GM12878 (cell line): Measurements from ENCODE around the gene LRRC47. TPM values are rescaled to one million over a fixed set of nuclear protein-coding genes. Genes with fewer than 3 reads are reported as not detected.

ENCODE experiments used
- ATAC-seq: fragments of 200-7000 bp; cut with Tn5 transposase; 3 replicates; pipeline ENCODE4 v1.9.1; 2020; ENCODE audit warnings: mild to moderate bottlenecking, moderate library complexity
- BruUV-seq: library from RNA; stranded (reverse); fragments of 400-500 nt; replicated peaks from 2 replicates; lab custom pipeline; 2021; lab: Mats Ljungman, UMichigan
- CTCF ChIA-PET: fragments of 300-600 bp; sonication (Branson Sonifier 250); formaldehyde crosslinking; extraction: SDS; loops from one replicate; lab custom pipeline; 2021; ENCODE audit warnings: inconsistent platforms; lab: Yijun Ruan, JAX
- POLR2A ChIA-PET: fragments of 350-600 bp; formaldehyde crosslinking; extraction: SDS; loops from one replicate; lab custom pipeline; 2021; ENCODE audit warnings: inconsistent platforms; lab: Charles Lee
- RAD21 ChIA-PET: fragments of 300-600 bp; sonication (Branson Sonifier 250); formaldehyde crosslinking; loops from one replicate; lab custom pipeline; 2023; ENCODE audit warnings: antibody characterized with exemption; ENCODE audit not compliant: unreplicated experiment; lab: Charles Lee
- SMC1A ChIA-PET: fragments of 300-600 bp; sonication (Branson Sonifier 250); formaldehyde crosslinking; loops from one replicate; lab custom pipeline; 2023; ENCODE audit not compliant: unreplicated experiment, uncharacterized antibody; lab: Charles Lee
- DNase-seq: peaks from one replicate; pipeline ENCODE4 v3.0.0-alpha.2; 2011; ENCODE audit warnings: low read depth, low spot score
- FAIRE-seq: peaks from 3 replicates; lab custom pipeline; 2011; peaks lifted over from hg19 to GRCh38; lab: Jason Lieb, UNC
- H2AFZ ChIP-seq: 2 replicates; pipeline ENCODE4 v1.6.0; 2011; ENCODE audit warnings: low read depth, low read length, control low read depth; ENCODE audit not compliant: control insufficient read depth
- H3K27ac ChIP-seq: 2 replicates; pipeline ENCODE4 v1.5.1; 2011; ENCODE audit warnings: control low read depth; ENCODE audit not compliant: control insufficient read depth, insufficient read depth
- H3K27me3 ChIP-seq, 2 experiments: replicated peaks in 1 of 2; 2 replicates each; pipeline versions ENCODE4 v1.6.0 to v1.6.1; 2011; ENCODE audit warnings: low read length in 1 of 2; ENCODE audit not compliant: control insufficient read depth in 2 of 2, insufficient read depth in 2 of 2
- H3K36me3 ChIP-seq, 2 experiments: 2 replicates each; pipeline ENCODE4 v1.5.1; 2011; ENCODE audit warnings: low read length in 1 of 2; ENCODE audit not compliant: control insufficient read depth in 2 of 2, insufficient read depth in 2 of 2
- H3K4me1 ChIP-seq: 2 replicates; pipeline ENCODE4 v1.6.1; 2011; ENCODE audit warnings: mild to moderate bottlenecking, low read length, moderate library complexity, mixed read lengths; ENCODE audit not compliant: control insufficient read depth, insufficient read depth
- H3K4me2 ChIP-seq: 2 replicates; pipeline ENCODE4 v1.6.0; 2011; ENCODE audit warnings: control low read depth; ENCODE audit not compliant: control insufficient read depth, insufficient read depth
- H3K4me3 ChIP-seq: fragments of 200-600 bp; sonication (generic); 2 replicates; pipeline ENCODE4 v1.5.1; 2016
- H3K79me2 ChIP-seq: 2 replicates; pipeline ENCODE4 v1.6.0; 2011; ENCODE audit warnings: low read length; ENCODE audit not compliant: control insufficient read depth, insufficient read depth
- H3K9ac ChIP-seq: 2 replicates; pipeline ENCODE4 v1.8.0; 2011; ENCODE audit warnings: low read length, control low read depth, mixed read lengths; ENCODE audit not compliant: control insufficient read depth, insufficient read depth
- H3K9me3 ChIP-seq: replicated peaks from 3 replicates; pipeline ENCODE4 v1.5.1; 2011; ENCODE audit warnings: mild to moderate bottlenecking, low read length; ENCODE audit not compliant: control insufficient read depth, insufficient read depth
- H4K20me1 ChIP-seq: 2 replicates; pipeline ENCODE4 v1.6.0; 2011; ENCODE audit not compliant: control insufficient read depth, insufficient read depth
- IKZF2 ChIP-seq, 2 experiments: fragments of 450-650 bp; IDR thresholded peaks; 2 replicates each; pipeline ENCODE4 v1.6.1; 2017; ENCODE audit warnings: mild to moderate bottlenecking in 2 of 2, moderate library complexity in 2 of 2
- MTA2 ChIP-seq: fragments of 450-650 bp; IDR thresholded peaks from 2 replicates; pipeline ENCODE4 v1.6.1; 2016; ENCODE audit warnings: low read depth, mild to moderate bottlenecking, moderate library complexity
- POLR2A ChIP-seq: IDR thresholded peaks from 2 replicates; pipeline ENCODE4 v1.6.1; 2011; ENCODE audit warnings: low read depth, mild to moderate bottlenecking, low read length
- POLR2AphosphoS5 ChIP-seq: IDR thresholded peaks from 2 replicates; pipeline ENCODE4 v1.6.1; 2011; ENCODE audit warnings: mild to moderate bottlenecking, low read length, inconsistent platforms
- REST ChIP-seq: IDR thresholded peaks from 2 replicates; pipeline ENCODE4 v1.6.1; 2012; ENCODE audit warnings: mild to moderate bottlenecking, low read depth, low read length
- SIN3A ChIP-seq: IDR thresholded peaks from 2 replicates; pipeline ENCODE4 v1.6.1; 2012; ENCODE audit warnings: low read depth, low read length, improper control_type of control experiment
- ZBTB11 ChIP-seq: fragments of 450-650 bp; formaldehyde crosslinking; IDR thresholded peaks from 2 replicates; pipeline ENCODE4 v1.5.0; 2022; ENCODE audit warnings: mild to moderate bottlenecking, missing genetic modification characterization
- ZNF217 ChIP-seq: fragments of 450-650 bp; IDR thresholded peaks from 2 replicates; pipeline ENCODE4 v1.6.1; 2017; ENCODE audit warnings: antibody characterized with exemption, mild to moderate bottlenecking
- WGBS: methylation state at CpG from one replicate; pipeline ENCODE4 v1.1.6; 2016; ENCODE audit warnings: low lambda C conversion rate; ENCODE audit not compliant: insufficient replicate concordance, insufficient coverage; ENCODE audit errors: missing lambda C conversion rate; 5-methylcytosine and 5-hydroxymethylcytosine counted together
- in situ Hi-C: fragments of 300-500 bp; cut with MboI; formaldehyde crosslinking; loops from 9 replicates; pipeline ENCODE4 v1.14.3; 2018; ENCODE audit warnings: mixed read lengths
- intact Hi-C: fragments of 100-400 bp; cut with micrococcal nuclease; formaldehyde crosslinking; loops from one replicate; pipeline ENCODE4 v1.14.2; 2022; ENCODE audit not compliant: unreplicated experiment
- polyA plus RNA-seq, 11 experiments: library from polyadenylated mRNA; depleted of rRNA in 4 of 11; unstranded in 6 of 11; stranded (reverse) in 5 of 11; fragments of >200 nt; fragmentation: Nextera tagmentation in 4 of 11; fragmentation: Illumina TruSeq in 1 of 11; extraction: Ambion mirVana in 4 of 11; extraction: Trizol in 1 of 11; gene quantifications; 1 replicate in 1 of 11; 2 replicates in 10 of 11; pipeline versions ENCODE4 v1.2.1 to v1.2.3, GENCODE V29; 2011 to 2016; ENCODE audit warnings: inconsistent platforms in 2 of 11, missing spikeins in 2 of 11, low read depth in 1 of 11
- total RNA-seq, 4 experiments: library from RNA; depleted of rRNA in 3 of 4; stranded (reverse); fragments of >200 nt in 3 of 4; fragmentation: Illumina TruSeq in 1 of 4; extraction: Trizol in 1 of 4; gene quantifications; 2 replicates each; pipeline versions ENCODE4 v1.2.1 to v1.2.3, GENCODE V29; 2013 to 2021

The LRRC47 gene
- total and polyA plus RNA-seq, 10 of the 15 experiments (the other 5 are each of a cell fraction or from before 2014, with no cell fraction given): 2.5 to 34.6 (median 18.2) TPM

- SMC1A ChIA-PET: no interaction called here
- Histone ChIP-seq H3K79me2 (no peaks in the 10 kb centered on the region), H3K36me3 (peaks cover 0 to 15% of the 10 kb centered on the region in 2 experiments; a peak in 3 of 4 replicates), H3K4me1 (no peaks in the 10 kb centered on the region), H3K4me3 (no peak overlapping the region), H3K9me3 (peaks cover 9% of the 10 kb centered on the region; the same call in 2 of the 3 replicates)
- no peak for FAIRE-seq
- intact Hi-C loops: no loop called here
- ATAC-seq: no peak
- TF ChIP-seq REST (no peak), POLR2A (no peak), ZNF217 (no peak), IKZF2 (IDR thresholded peaks at IDR 0.05) (no peak), ZBTB11 (CRISPR knock-in tag) (no peak), SIN3A (no peak), POLR2AphosphoS5 (no peak), MTA2 (no peak)
- TF ChIP-seq, all 136 proteins: peak for 0
- no peak for DNase-seq
- ChIA-PET CTCF (no interaction called here), POLR2A (no interaction called here), RAD21 (no interaction called here)
- in situ Hi-C loops: no loop called here
- no peak overlapping the region for H3K4me2 ChIP-seq
- H3K27me3 ChIP-seq: no peaks in the 10 kb centered on the region
- no peak overlapping the region for H2AFZ ChIP-seq
- 100% methylated on average over 1 of the region's 1 CpG for WGBS
- H3K9ac ChIP-seq: no peak overlapping the region
- H4K20me1 ChIP-seq: no peaks in the 10 kb centered on the region
- no peak overlapping the region for H3K27ac ChIP-seq
- no TSS peak for BruUV-seq
Measured at GRCh38 chr1:3837685-3838084, 41.4 kb upstream of the LRRC47 start.
